Muscle layer of duodenum (tissue), 2 donors: ENCODE measurements around the gene QSOX2.

Source experiments
- H3K27ac ChIP-seq: one replicate; pipeline ENCODE4 v1.7.0; 2013; ENCODE audit warnings: mild to moderate bottlenecking, low read length
- H3K27me3 ChIP-seq: one replicate; pipeline ENCODE4 v1.7.0; 2013; ENCODE audit warnings: low read depth, mild to moderate bottlenecking, control low read depth, low read length
- H3K36me3 ChIP-seq, 2 donors: one replicate each; pipeline ENCODE4 v1.7.0; 2013; ENCODE audit warnings: low read length in 2 of 2, control low read depth in 1 of 2, mild to moderate bottlenecking in 1 of 2; ENCODE audit not compliant: insufficient read depth in 2 of 2, control insufficient read depth in 1 of 2
- H3K4me1 ChIP-seq, 2 donors: one replicate each; pipeline ENCODE4 v1.7.0; 2013; ENCODE audit warnings: low read length in 2 of 2, mild to moderate bottlenecking in 2 of 2, control low read depth in 1 of 2, moderate library complexity in 1 of 2; ENCODE audit not compliant: insufficient read depth in 2 of 2, control insufficient read depth in 1 of 2
- H3K4me3 ChIP-seq, 2 donors: one replicate each; pipeline ENCODE4 v1.7.0; 2013; ENCODE audit warnings: low read length in 2 of 2, low read depth in 1 of 2, mild to moderate bottlenecking in 1 of 2
- H3K9me3 ChIP-seq, 2 donors: one replicate each; pipeline ENCODE4 v1.7.0; 2013; ENCODE audit warnings: low read length in 2 of 2, control low read depth in 1 of 2, mild to moderate bottlenecking in 1 of 2; ENCODE audit not compliant: control insufficient read depth in 1 of 2
- donor health status: healthy.

The QSOX2 gene

DNA sequence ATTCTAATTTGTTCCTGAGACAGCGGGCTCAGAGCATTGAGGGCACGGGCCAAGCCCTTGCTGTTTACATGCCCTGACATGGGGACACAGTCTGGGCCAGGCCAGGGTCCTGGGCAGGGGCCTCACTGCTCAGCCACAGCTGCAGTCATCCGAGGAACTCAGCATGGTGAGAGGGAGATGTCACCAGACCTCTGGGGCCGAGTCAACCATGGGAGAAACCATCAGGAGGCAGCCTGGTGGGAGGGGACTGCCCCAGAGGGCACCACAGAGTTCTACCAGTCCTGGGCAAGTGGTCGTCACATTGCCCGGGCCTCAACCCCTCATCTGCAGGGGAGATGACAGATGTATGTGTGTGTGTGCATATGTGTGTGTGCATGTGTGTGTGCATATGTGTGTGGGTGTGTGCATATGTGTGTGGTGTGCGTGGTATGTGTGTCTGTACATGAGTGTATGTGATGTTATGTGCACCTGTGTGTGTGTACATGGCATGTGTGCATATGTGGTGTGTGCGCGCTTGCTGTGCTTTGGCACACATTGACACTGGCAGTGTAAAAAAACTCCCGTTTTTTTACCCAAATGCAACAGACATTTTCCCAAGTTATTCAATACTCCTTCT, 84.5 kb downstream of the QSOX2 start:
- Histone ChIP-seq H3K9me3 (peaks cover 0 to 3% of the 10 kb centered on the region in 2 donors), H3K4me3 (no peak overlapping the region), H3K27ac (no peak overlapping the region), H3K27me3 (no peaks in the 10 kb centered on the region), H3K36me3 (no peaks in the 10 kb centered on the region), H3K4me1 (no peaks in the 10 kb centered on the region)

DNA sequence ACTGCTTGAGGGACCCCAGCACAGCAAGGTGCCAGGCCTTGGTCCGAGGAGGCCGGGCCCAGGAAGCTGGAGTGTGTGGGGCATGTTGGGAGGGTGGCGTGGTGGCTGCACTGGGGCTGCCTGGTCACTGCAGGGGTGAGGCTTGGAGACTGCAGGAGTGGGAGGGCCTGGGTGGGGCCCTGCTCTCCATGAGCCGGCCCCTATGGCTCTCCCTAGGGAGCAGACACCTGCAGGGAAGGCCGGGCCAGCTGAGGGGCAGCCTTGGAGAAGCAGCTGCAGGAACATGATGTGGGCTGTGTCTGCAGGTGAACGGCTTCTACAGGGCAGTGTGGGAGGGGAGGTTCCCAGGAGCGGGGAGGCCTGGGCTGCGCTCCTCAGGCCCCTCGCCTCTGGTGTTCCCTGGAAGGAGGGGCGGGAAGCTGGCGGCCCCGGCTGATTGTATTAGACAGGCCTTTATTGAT, 85.2 kb downstream of the QSOX2 start:
- Histone ChIP-seq H3K4me3 (no peak overlapping the region), H3K36me3 (no peaks in the 10 kb centered on the region), H3K27ac (no peak overlapping the region), H3K9me3 (peaks cover 0 to 3% of the 10 kb centered on the region in 2 donors), H3K4me1 (no peaks in the 10 kb centered on the region), H3K27me3 (no peaks in the 10 kb centered on the region)

DNA sequence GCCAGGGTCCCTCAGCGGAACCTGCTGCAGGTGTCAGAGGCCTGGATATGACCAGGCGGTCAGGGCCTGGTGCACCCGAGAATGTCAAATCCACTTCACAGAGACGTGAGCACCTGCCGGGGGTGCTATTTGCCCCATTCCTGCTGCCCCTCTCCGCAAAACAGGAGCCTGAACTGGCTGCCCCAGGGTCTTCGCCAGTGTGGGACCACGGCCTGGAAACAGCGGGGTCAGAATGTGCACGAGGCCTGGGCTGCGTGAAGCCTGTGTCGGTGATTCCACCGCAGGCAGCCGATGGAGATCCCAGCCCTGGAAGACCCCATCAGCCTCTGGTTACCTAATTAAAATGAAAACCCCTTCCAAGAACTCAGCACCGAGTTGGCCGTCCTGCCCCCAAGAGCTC, 85.8 kb downstream of the QSOX2 start:
- Histone ChIP-seq H3K4me1 (no peaks in the 10 kb centered on the region), H3K27ac (no peak overlapping the region), H3K9me3 (peaks cover 0 to 3% of the 10 kb centered on the region in 2 donors), H3K36me3 (no peaks in the 10 kb centered on the region), H3K27me3 (no peaks in the 10 kb centered on the region), H3K4me3 (no peak overlapping the region)

DNA sequence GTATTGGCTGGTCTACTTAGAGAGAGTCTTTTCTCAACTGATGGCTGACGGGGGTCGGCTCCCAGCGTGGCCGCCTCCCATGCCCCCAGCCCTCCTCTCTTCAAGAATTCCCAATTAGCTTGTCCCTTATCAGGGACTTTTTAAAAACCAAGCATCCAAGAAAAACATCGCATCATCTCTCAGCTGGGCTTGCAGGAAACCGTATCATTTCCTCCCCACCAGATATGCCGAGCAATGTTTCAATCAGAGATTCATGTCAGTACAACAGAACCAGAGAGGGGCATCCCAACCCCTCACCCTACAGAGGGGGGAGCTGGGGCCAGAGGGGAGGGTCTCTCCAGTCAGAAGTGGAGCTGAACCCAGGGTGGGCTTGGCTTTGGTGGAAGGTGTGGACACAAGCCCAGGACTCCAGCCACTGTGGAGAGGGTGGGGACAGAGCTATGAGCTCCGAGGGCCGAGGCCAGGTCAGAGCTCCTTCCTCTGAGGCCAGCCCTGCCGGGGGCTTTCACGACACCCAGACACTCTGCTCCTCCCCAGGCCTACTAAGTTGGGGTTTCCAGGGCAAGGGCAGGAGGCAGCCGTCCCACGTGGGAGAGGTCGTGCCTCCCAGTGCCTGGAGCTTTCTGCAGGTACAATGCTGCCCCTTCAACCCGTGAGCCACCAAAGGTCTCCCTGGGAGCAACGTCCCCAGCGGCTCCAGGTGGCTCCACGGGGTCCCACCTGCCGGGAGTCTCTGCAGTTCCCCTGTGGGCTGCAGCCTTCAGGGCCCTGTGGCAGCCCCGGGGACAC, 87.9 kb downstream of the QSOX2 start:
- Histone ChIP-seq H3K4me1 (no peaks in the 10 kb centered on the region), H3K27ac (no peak overlapping the region), H3K36me3 (no peaks in the 10 kb centered on the region), H3K4me3 (no peak overlapping the region), H3K9me3 (no peaks in the 10 kb centered on the region), H3K27me3 (no peaks in the 10 kb centered on the region)
